HCT116 (cell line): ENCODE measurements around the gene SPATS1.

Experiments used
- EZH2 ChIP-seq: fragments of 200-600 bp; sonication (generic); IDR thresholded peaks from 2 replicates; pipeline ENCODE4 v1.6.1; 2017; ENCODE audit warnings: antibody characterized with exemption, mixed run types
- JUND ChIP-seq: IDR thresholded peaks from 2 replicates; pipeline ENCODE4 v1.6.1; 2012
- POLR2A ChIP-seq: IDR thresholded peaks from 2 replicates; pipeline ENCODE4 v1.7.0; 2011; ENCODE audit warnings: borderline replicate concordance; ENCODE audit not compliant: insufficient read depth, insufficient read length; ENCODE audit errors: extremely low read depth
- POLR2AphosphoS5 ChIP-seq: IDR thresholded peaks from 2 replicates; pipeline ENCODE4 v1.6.1; 2011; ENCODE audit warnings: mild to moderate bottlenecking, low read depth, low read length, moderate library complexity
- SP1 ChIP-seq: IDR thresholded peaks from 2 replicates; pipeline ENCODE4 v1.6.1; 2012; ENCODE audit warnings: low read depth
- SRF ChIP-seq: IDR thresholded peaks from 2 replicates; pipeline ENCODE4 v1.6.1; 2012; ENCODE audit warnings: low read depth
- TF ChIP-seq, protein P1 (sequence below), 3 experiments: fragments of 200-600 bp in 1 of 3; sonication (generic) in 1 of 3; IDR thresholded peaks in 2 of 3; conservative IDR thresholded peaks in 1 of 3; 2 replicates each; pipeline ENCODE4 v1.5.1; 2012 to 2017; ENCODE audit warnings: low read depth in 2 of 3, low read length in 2 of 3, antibody characterized with exemption in 1 of 3, borderline replicate concordance in 1 of 3, control low read depth in 1 of 3, mild to moderate bottlenecking in 1 of 3, mixed read lengths in 1 of 3, mixed run types in 1 of 3, moderate library complexity in 1 of 3; ENCODE audit not compliant: insufficient read depth in 1 of 3
- TF ChIP-seq, protein P2 (sequence below): IDR thresholded peaks from 2 replicates; pipeline ENCODE4 v1.6.1; 2012; ENCODE audit warnings: low read depth
- TF ChIP-seq, protein P3 (sequence below): IDR thresholded peaks from 2 replicates; pipeline ENCODE4 v1.6.1; 2012
- TF ChIP-seq, protein P4 (sequence below): IDR thresholded peaks from 2 replicates; pipeline ENCODE4 v1.6.1; 2012

DNA sequence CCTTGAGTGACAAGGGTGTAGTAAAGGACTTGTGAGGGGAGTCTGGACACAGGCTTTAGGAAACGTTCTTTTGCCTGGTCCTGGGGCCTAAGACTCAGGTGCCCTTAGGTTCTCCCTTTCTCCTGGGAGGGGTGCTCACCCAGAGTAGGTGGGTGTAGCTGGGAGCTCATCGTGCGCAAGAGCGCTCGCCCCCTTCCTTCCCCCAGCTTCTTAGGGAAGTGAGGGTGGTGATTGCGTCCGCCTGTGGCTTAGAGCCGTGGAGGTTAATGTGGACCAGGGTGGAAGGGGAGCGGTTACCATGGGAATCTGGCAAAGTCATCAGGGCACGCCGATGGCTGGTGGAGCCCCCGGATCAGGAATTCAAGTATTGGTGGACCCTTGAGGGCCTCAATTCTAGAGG lies 26.0 kb upstream of the SPATS1 start:
- no peak for TF ChIP-seq POLR2A
- TF ChIP-seq, protein P1, sequence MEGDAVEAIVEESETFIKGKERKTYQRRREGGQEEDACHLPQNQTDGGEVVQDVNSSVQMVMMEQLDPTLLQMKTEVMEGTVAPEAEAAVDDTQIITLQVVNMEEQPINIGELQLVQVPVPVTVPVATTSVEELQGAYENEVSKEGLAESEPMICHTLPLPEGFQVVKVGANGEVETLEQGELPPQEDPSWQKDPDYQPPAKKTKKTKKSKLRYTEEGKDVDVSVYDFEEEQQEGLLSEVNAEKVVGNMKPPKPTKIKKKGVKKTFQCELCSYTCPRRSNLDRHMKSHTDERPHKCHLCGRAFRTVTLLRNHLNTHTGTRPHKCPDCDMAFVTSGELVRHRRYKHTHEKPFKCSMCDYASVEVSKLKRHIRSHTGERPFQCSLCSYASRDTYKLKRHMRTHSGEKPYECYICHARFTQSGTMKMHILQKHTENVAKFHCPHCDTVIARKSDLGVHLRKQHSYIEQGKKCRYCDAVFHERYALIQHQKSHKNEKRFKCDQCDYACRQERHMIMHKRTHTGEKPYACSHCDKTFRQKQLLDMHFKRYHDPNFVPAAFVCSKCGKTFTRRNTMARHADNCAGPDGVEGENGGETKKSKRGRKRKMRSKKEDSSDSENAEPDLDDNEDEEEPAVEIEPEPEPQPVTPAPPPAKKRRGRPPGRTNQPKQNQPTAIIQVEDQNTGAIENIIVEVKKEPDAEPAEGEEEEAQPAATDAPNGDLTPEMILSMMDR (IDR thresholded peaks at IDR 0.05 in 2 of 3, conservative IDR thresholded peaks at IDR 0.05 in 1 of 3; ENCODE audit: borderline replicate concordance in 1 of 3, insufficient read depth in 1 of 3, low read depth in 2 of 3, low read length in 2 of 3), result no peak
- no peak for TF ChIP-seq EZH2
- TF ChIP-seq POLR2AphosphoS5, result no peak
- TF ChIP-seq, protein P2, sequence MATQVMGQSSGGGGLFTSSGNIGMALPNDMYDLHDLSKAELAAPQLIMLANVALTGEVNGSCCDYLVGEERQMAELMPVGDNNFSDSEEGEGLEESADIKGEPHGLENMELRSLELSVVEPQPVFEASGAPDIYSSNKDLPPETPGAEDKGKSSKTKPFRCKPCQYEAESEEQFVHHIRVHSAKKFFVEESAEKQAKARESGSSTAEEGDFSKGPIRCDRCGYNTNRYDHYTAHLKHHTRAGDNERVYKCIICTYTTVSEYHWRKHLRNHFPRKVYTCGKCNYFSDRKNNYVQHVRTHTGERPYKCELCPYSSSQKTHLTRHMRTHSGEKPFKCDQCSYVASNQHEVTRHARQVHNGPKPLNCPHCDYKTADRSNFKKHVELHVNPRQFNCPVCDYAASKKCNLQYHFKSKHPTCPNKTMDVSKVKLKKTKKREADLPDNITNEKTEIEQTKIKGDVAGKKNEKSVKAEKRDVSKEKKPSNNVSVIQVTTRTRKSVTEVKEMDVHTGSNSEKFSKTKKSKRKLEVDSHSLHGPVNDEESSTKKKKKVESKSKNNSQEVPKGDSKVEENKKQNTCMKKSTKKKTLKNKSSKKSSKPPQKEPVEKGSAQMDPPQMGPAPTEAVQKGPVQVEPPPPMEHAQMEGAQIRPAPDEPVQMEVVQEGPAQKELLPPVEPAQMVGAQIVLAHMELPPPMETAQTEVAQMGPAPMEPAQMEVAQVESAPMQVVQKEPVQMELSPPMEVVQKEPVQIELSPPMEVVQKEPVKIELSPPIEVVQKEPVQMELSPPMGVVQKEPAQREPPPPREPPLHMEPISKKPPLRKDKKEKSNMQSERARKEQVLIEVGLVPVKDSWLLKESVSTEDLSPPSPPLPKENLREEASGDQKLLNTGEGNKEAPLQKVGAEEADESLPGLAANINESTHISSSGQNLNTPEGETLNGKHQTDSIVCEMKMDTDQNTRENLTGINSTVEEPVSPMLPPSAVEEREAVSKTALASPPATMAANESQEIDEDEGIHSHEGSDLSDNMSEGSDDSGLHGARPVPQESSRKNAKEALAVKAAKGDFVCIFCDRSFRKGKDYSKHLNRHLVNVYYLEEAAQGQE, result no peak
- TF ChIP-seq JUND, result no peak
- TF ChIP-seq SRF, result no peak
- TF ChIP-seq, protein P3, sequence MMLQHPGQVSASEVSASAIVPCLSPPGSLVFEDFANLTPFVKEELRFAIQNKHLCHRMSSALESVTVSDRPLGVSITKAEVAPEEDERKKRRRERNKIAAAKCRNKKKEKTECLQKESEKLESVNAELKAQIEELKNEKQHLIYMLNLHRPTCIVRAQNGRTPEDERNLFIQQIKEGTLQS, result no peak
- no peak for TF ChIP-seq SP1
- TF ChIP-seq, protein P4, sequence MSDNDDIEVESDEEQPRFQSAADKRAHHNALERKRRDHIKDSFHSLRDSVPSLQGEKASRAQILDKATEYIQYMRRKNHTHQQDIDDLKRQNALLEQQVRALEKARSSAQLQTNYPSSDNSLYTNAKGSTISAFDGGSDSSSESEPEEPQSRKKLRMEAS, result no peak
